Measurements from ENCODE around the gene PC.
"Not testable (repeated sequence)": the region's sequence is repeated elsewhere in the genome, so short reads cannot be mapped to it uniquely, and the experiment has no call there.

Gene PC

GRCh38 chr11:66958232-66958955 lies at the start of gene PC:
Gene PC (minus strand): TSS chr11:66958383. CDS start chr11:66872159, 86,224 bp downstream.
- peak; percentile 99 for DNase-seq

DNA sequence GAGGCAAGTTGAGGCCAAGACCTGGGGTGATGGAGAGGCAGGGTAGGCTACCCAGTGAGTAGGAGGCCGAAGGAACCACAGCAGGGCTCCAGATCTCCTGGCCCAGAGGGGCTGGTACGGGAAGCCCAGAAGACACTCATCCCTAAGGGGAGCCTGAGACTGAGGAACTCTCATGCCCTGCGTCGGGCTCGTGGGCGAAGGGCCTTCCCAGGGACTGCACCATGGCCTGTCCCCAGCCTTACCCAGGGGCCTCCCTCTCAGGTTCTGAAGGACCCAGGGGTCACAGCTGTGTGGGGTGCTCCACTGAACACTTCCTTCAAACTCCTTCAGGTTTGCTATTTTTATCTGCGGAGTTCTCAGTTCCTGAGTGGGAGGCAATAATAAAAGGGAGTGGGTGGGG lies 48.9 kb upstream of the PC start:
- no peak for DNase-seq

- DNase-seq = peak in 1 of 2 experiments; percentile 37
Observed at GRCh38 chr11:67006029-67006884, 48.1 kb upstream of the PC start.

- DNase-seq = not testable (repeated sequence)
Observed at GRCh38 chr11:67005200-67005599, 47.0 kb upstream of the PC start.

DNA sequence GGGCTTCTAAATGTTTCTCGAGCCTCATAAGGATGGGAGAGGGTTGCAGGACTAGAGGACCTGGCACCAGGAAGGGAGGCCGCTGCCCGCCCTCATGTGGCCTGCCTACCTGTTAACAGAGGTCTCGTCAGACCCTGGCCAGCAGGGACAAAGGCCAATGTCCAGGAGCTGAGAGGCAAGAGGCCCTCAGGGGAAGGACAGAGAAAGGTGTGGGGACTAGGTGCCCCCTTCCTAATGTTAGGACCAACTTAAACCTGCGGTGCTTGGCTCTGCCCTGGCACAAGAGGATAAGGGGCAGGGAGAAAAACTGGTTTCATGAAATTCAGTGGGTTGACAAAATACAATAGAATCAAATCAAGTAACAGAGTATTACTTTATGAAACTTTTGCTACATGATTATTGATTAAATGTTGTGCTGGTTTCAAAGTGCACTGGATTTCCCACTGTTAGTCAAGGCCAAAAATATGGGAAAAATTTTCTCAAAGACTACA lies 44.8 kb upstream of the PC start:
- DNase-seq = no peak

- no peak for DNase-seq
Observed at GRCh38 chr11:67002297-67002913, 44.2 kb upstream of the PC start.

DNA sequence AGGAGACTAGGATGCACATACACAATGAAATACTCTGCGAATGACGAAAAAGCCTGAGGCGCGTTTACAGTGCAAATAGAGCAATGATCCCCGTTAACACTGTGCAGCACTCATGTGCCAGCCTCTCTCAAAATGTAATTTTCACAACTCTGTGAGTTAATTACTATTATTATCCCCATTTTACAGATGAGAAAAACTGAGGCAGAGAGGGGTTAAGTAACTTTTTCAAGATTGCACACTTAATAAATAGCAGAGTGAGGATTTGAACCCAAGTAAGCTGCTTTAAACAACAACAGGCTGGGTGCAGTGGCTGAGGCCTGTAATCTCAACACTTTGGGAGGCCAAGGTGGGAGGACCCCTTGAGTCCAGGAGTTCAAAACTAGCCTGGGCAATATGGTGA lies 43.1 kb upstream of the PC start:
- no peak for DNase-seq

DNA sequence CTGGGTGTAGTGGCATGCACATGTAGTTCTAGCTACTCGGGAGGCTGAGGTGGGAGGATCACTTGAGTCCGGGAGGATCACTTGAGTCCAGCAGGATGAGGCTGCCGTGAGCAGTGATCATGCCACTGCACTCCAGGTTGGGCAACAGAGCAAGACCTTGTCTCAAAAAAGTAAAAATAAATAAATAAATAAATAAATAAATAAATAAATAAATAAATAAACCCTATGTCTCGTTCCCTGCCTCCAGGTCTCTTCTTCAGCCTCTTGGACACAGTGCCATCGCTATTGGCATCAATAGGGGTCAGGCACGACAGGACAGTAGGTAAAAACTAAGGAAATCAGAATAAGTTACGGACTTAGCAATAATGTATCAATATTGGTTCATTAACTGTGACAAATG lies 41.4 kb upstream of the PC start:
- DNase-seq = no peak

DNA sequence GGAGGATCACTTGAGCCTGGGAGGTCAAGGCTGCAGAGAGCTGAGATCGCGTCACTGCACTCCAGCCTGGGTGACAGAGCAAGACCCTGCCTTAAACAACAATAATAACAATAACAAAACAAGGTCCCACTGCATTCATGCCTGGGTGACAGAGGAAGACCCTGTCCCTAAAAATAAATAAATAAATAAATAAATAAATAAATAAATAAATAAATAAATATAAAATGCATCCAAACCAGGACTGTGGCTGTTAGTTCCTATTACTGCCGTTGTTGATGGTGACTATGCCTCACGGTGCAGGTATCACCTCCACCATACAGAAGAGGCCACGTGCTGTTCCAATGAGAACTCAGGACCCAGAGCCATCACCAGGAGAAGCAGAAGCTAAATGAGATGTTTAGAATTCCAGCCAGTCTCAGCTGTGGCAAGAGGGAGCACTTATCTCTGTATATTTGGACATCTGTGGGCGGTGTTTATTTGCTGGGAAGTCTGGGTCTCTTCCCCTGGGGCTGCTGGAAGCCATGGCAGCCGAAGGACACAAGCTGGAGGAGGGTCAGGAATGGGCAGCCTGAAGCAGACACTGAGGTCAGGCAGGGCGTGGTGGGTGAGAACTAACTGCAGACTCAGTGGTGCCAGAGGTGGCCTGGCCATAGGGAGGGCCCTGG lies 38.6 kb upstream of the PC start:
- DNase-seq = no peak

DNA sequence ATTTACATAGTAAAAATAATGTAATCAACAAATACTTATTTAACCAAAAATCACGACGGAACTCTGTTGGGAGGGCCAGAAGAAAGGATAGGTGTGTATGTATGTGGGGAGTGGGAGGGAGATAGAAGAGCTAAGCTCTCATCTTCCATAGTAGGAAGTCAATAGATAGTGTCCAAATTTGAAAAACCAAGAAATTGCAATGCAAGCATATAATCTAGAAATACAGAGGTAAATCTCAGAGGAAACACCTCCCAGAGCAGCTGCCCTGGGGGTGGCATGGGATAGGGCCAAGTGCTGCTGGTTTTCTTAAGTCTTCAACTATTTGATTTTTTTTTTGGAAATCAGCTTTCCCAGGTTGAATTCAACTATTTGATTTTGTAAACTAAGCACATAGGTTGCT lies 33.9 kb upstream of the PC start:
- DNase-seq = no peak

DNA sequence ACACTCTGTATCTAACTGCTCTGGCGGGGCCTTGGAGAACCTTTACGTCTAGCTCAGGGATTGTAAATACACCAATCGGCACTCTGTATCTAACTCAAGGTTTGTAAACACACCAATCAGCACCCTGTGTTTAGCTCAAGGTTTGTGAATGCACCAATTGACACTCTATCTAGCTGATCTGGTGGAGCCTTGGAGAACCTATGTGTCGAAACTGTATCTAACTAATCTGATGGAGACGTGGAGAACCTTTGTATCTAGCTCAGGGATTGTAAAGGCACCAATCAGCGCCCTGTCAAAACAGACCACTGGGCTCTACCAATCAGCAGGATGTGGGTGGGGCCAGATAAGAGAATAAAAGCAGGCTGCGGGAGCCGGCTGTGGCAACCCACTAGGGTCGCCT lies 31.2 kb upstream of the PC start:
- not testable (repeated sequence) for DNase-seq

DNA sequence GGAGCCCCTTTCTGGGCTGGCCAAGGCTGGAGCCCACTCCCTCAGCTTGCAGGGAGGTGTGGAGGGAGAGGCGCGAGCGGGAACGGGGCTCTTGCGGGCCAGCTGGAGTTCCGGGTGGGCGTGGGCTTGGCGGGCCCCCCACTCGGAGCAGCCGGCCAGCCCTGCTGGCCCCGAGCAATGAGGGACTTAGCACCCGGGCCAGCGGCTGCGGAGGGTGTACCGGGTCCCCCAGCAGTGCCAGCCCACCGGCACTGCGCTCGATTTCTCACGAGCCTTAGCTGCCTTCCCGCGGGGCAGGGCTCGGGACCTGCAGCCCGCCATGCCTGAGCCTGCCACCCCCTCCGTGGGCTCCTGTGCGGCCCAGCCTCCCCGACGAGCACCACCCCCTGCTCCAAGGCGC lies 30.6 kb upstream of the PC start:
- not testable (repeated sequence) for DNase-seq

GRCh38 chr11:66987924-66988637 lies 29.9 kb upstream of the PC start:
- no peak for DNase-seq

DNA sequence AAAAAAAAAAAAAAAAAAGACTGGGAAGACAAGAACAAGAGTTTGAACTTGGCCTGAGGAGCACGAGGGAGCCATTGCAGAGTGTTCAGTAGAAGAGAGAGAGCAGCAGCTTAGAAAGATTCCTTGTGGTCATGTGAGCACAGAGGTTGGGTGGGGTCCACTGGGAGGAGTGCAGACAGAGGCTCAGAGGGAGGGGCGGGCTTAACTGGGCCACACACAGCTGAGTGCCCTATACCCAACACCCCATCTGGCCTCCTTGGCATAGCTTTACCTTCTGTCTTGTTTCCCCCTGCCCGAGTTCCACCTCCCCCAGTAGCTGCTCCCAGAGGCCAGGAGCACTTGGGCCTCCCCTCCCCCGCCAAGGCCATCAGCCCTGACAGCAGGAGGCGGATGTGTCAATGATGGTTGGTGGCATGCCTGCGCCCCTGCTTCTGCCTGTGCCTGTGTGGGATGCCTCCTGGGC lies 29.0 kb upstream of the PC start:
- peak in 1 of 2 experiments; percentile 21 for DNase-seq

DNA sequence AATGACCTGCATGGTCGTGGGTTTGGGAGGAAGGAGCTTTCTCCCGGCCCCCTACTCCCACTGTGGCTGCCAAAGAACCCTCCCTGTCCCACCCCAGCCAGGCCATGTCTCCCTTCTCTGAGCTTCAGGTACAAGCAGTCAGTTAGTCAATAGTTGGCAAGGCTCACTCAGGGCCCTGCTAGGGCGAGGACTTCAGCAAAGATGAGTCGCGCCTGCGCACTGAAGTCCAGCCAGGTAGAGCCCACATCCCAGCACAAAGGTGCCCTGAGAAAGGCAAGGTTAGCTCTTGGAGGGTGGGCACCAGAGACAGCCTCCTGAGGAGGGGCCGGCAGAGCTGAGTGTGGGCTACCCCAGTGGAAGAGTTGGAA lies 28.0 kb upstream of the PC start:
- DNase-seq = no peak

DNA sequence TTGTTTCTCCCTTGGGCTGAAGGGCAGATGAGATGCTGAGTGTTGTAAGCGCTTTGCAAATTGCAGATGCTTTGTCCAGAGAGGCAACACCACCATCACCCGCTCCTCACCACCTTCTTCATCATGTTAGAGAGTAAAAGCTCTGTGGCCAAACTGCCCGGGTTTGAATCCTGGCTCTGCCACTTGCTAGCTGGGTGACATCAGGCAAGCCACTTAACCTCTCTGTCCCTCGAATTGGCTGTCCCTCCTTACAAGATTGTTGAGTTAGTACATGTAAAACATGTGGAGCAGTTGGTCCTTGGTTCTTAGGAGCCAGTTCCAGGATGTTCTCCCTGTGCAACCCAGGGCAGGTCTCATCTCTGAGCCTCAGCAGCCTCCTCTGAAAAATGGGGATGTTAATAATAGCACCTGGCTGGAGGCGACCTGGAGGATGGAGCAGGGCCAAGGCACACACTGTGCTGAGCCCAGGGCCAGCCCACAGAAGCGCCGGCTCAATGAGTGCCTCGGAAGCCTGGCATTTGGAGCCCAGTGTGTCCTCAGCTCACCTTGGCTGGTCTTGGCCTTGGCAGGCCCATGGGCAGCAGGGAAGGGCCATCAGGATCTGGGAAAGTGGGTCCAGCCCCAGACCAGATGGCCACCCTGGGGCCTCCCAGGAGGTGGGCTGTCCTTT lies 27.5 kb upstream of the PC start:
- DNase-seq = no peak

- no peak for DNase-seq
Observed at GRCh38 chr11:66983275-66983924, 25.2 kb upstream of the PC start.

DNA sequence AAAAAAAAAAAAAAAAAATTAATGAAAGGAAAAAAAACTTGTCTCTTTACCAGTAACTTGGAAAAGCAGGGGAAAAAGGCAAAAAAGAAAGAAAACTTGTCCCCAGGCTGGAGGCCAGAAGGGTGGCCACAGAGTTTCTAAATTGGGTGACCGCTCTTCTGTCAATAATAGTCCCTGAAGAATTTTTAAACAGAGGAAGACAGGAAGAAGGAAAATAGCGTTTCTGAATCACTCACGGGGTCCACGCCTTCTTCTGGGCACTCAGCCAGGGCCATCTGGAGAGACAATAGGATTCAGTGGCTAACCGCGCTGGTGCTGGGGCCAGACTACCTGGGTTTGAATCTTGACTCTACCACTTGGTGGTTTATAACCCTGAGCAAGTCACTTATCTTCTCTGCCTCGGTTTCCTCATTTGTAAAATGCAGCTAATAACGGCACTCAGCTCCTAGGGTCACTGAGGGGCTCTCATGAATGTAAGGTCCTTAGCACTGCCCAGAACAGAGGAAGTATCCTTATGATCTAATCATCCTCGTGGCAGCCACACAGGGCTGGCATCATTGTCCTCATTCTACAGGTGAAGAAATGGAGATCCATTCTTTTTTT lies 23.9 kb upstream of the PC start:
- DNase-seq = peak; percentile 93 to 94

- no peak for DNase-seq
Observed at GRCh38 chr11:66979336-66979980, 21.3 kb upstream of the PC start.

DNA sequence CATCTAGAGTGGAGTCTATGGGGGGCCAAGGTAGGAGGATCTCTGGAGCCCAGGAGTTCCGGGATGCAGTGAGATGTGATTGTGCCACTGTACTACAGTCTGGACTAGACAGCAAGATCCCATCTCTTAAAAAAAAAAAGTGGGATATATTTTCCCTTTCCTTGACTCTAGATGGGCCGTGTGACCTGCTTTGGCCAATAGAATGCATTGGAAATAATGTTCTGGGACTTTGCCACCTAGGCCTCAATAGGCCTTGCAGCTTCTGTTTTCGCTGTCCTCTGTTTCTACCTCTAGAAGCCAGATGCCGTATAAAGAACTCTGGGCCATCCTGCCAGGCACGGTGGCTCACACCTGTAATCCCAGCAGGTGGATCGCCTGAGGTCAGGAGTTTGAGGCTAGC lies 20.5 kb upstream of the PC start:
- no peak for DNase-seq

Data from NCI-H446 (cell line).